WTC11 (cell line): ENCODE results near the gene AADACL4. TPM values are rescaled to one million over a fixed set of nuclear protein-coding genes. Genes with fewer than 3 reads are reported as not detected.

Experiments
- ATAC-seq: fragments of 200-7000 bp; cut with Tn5 transposase; 2 replicates; pipeline ENCODE4 v1.10.0; 2021; ENCODE audit warnings: mild to moderate bottlenecking, moderate library complexity
- CTCF ChIA-PET: fragments of 300-600 bp; sonication (Branson Sonifier 250); formaldehyde crosslinking; loops from one replicate; lab custom pipeline; 2021; ENCODE audit warnings: antibody characterized with exemption; lab: Charles Lee
- POLR2A ChIA-PET: fragments of 350-600 bp; sonication (Branson Sonifier 250); formaldehyde crosslinking; loops from one replicate; lab custom pipeline; 2021; ENCODE audit warnings: antibody characterized with exemption; lab: Charles Lee
- DNase-seq: peaks from one replicate; pipeline ENCODE4 v3.0.0; 2021; ENCODE audit warnings: low spot score
- H3K27ac Mint-ChIP-seq: 2 replicates; pipeline ENCODE4 v1.8.0; 2021; ENCODE audit warnings: mixed read lengths
- H3K27me3 Mint-ChIP-seq: 2 replicates; pipeline ENCODE4 v1.8.0; 2021; ENCODE audit warnings: low read depth, mild to moderate bottlenecking, moderate library complexity, mixed read lengths
- H3K36me3 Mint-ChIP-seq: 2 replicates; pipeline ENCODE4 v1.8.0; 2021; ENCODE audit warnings: mixed read lengths
- H3K4me1 Mint-ChIP-seq: 2 replicates; pipeline ENCODE4 v1.8.0; 2022; ENCODE audit warnings: mixed read lengths
- H3K4me3 Mint-ChIP-seq: 2 replicates; pipeline ENCODE4 v1.8.0; 2021; ENCODE audit warnings: mild to moderate bottlenecking, moderate library complexity, mixed read lengths
- H3K9me3 Mint-ChIP-seq: 2 replicates; pipeline ENCODE4 v1.8.0; 2021; ENCODE audit warnings: mixed read lengths
- ATF2 ChIP-seq: sonication (generic); formaldehyde crosslinking; IDR thresholded peaks from 2 replicates; pipeline ENCODE4 v1.8.1; 2022; ENCODE audit warnings: low read depth, missing genetic modification reagents, borderline replicate concordance
- ATF3 ChIP-seq: sonication (generic); formaldehyde crosslinking; conservative IDR thresholded peaks from 2 replicates; pipeline ENCODE4 v1.8.1; 2022; ENCODE audit warnings: mild to moderate bottlenecking, missing genetic modification reagents
- ATF6 ChIP-seq: sonication (generic); formaldehyde crosslinking; IDR thresholded peaks from 2 replicates; pipeline ENCODE4 v1.8.1; 2023; ENCODE audit warnings: mild to moderate bottlenecking, missing genetic modification reagents
- CDX4 ChIP-seq: fragments of 250-450 bp; sonication (Bioruptor Pico); IDR thresholded peaks from 2 replicates; pipeline ENCODE4 v1.9.0; 2021; ENCODE audit warnings: moderate library complexity, mild to moderate bottlenecking, inconsistent platforms, borderline replicate concordance
- CREM ChIP-seq: sonication (generic); formaldehyde crosslinking; IDR thresholded peaks from 2 replicates; pipeline ENCODE4 v1.8.1; 2022; ENCODE audit warnings: mild to moderate bottlenecking, missing genetic modification reagents, moderate library complexity
- HMGA2 ChIP-seq: fragments of 250-450 bp; sonication (Bioruptor Pico); IDR thresholded peaks from 2 replicates; pipeline ENCODE4 v1.4.0; 2021; ENCODE audit warnings: mild to moderate bottlenecking, moderate library complexity
- MLX ChIP-seq: sonication (generic); formaldehyde crosslinking; IDR thresholded peaks from 2 replicates; pipeline ENCODE4 v1.8.1; 2023; ENCODE audit warnings: mild to moderate bottlenecking, missing genetic modification reagents, moderate library complexity
- NR3C1 ChIP-seq: sonication (generic); formaldehyde crosslinking; conservative IDR thresholded peaks from 2 replicates; pipeline ENCODE4 v1.8.1; 2023; ENCODE audit warnings: low read depth, mild to moderate bottlenecking, missing genetic modification reagents
- SP1 ChIP-seq: sonication (generic); formaldehyde crosslinking; conservative IDR thresholded peaks from 2 replicates; pipeline ENCODE4 v1.8.1; 2022; ENCODE audit warnings: missing genetic modification reagents
- USF1 ChIP-seq: sonication (generic); formaldehyde crosslinking; IDR thresholded peaks from 2 replicates; pipeline ENCODE4 v1.8.0; 2022; ENCODE audit warnings: mild to moderate bottlenecking, missing genetic modification reagents
- ZNF121 ChIP-seq: sonication (generic); formaldehyde crosslinking; IDR thresholded peaks from 2 replicates; pipeline ENCODE4 v1.8.0; 2023; ENCODE audit warnings: missing genetic modification reagents
- ZNF232 ChIP-seq: sonication (generic); formaldehyde crosslinking; IDR thresholded peaks from 2 replicates; pipeline ENCODE4 v1.8.0; 2022; ENCODE audit warnings: mild to moderate bottlenecking, missing genetic modification reagents
- ZNF263 ChIP-seq: sonication (generic); formaldehyde crosslinking; IDR thresholded peaks from 2 replicates; pipeline ENCODE4 v1.8.1; 2022; ENCODE audit warnings: low read depth, mild to moderate bottlenecking, moderate library complexity, missing genetic modification reagents
- ZNF281 ChIP-seq: sonication (generic); formaldehyde crosslinking; IDR thresholded peaks from 2 replicates; pipeline ENCODE4 v1.8.0; 2023; ENCODE audit warnings: mild to moderate bottlenecking, missing genetic modification reagents
- ZNF416 ChIP-seq: fragments of 250-450 bp; sonication (Bioruptor Pico); IDR thresholded peaks from 2 replicates; pipeline ENCODE4 v1.9.0; 2021; ENCODE audit warnings: mild to moderate bottlenecking, inconsistent platforms
- ZNF423 ChIP-seq: fragments of 250-450 bp; sonication (Bioruptor Pico); IDR thresholded peaks from 2 replicates; pipeline ENCODE4 v2.1.2; 2022; ENCODE audit warnings: mild to moderate bottlenecking, moderate library complexity
- ZNF425 ChIP-seq: fragments of 250-450 bp; sonication (Bioruptor Pico); conservative IDR thresholded peaks from 2 replicates; pipeline ENCODE4 v1.9.0; 2021; ENCODE audit warnings: mild to moderate bottlenecking
- total RNA-seq: library from RNA; stranded (reverse); gene quantifications from 3 replicates; pipeline ENCODE4 v1.2.3, GENCODE V29; 2021

Gene AADACL4
- total RNA-seq, 1 experiment from 2014 or later = 0.11 TPM

GRCh38 chr1:12712076-12712475, 68.2 kb downstream of the AADACL4 start:
- POLR2A ChIA-PET = no interaction called here
- H3K4me1 Mint-ChIP-seq = peaks cover 66% of the 10 kb centered on the region

GRCh38 chr1:12712929-12713328, 69.0 kb downstream of the AADACL4 start:
- peaks cover 74% of the 10 kb centered on the region for H3K4me1 Mint-ChIP-seq
- ChIA-PET POLR2A (no interaction called here), CTCF (interaction anchor here (0.6 kb wide), 1 partner anchor 445 kb away, joined by 3 read pairs; no protein-coding TSS in a partner anchor)
- H3K9me3 Mint-ChIP-seq = peaks cover 6% of the 10 kb centered on the region; the same call in 1 of the 2 replicates
- H3K27me3 Mint-ChIP-seq = no peaks in the 10 kb centered on the region
- no peak overlapping the region for H3K4me3 Mint-ChIP-seq
- DNase-seq (no peak), ATAC-seq (no peak)
- H3K27ac Mint-ChIP-seq = no peak overlapping the region; the same call in 1 of the 2 replicates
- H3K36me3 Mint-ChIP-seq = no peaks in the 10 kb centered on the region
- TF ChIP-seq ATF2 (CRISPR knock-in tag) = no peak
- TF ChIP-seq CDX4 (CRISPR knock-in tag) = no peak
- no peak for TF ChIP-seq ATF3
- no peak for TF ChIP-seq MLX
- TF ChIP-seq ZNF232 (CRISPR knock-in tag) = no peak
- no peak for TF ChIP-seq HMGA2
- no peak for TF ChIP-seq ZNF263
- TF ChIP-seq ZNF416 = no peak
- no peak for TF ChIP-seq ZNF423 (CRISPR knock-in tag)
- TF ChIP-seq CREM = no peak
- TF ChIP-seq USF1 (CRISPR knock-in tag) = no peak
- TF ChIP-seq ZNF425 = no peak

More at GRCh38 chr1:12712076-12712475, 68.2 kb downstream of the AADACL4 start:
- CTCF ChIA-PET = no interaction called here
- DNase-seq (no peak), ATAC-seq (peak; percentile 61)
- Mint-ChIP-seq H3K36me3 (no peaks in the 10 kb centered on the region; the same call in 1 of the 2 replicates), H3K27me3 (no peaks in the 10 kb centered on the region), H3K27ac (peak overlapping the region; percentile 55), H3K9me3 (peaks cover 6% of the 10 kb centered on the region; the same call in 1 of the 2 replicates), H3K4me3 (no peak overlapping the region)
- TF ChIP-seq ZNF416 = no peak
- no peak for TF ChIP-seq SP1 (CRISPR knock-in tag)
- no peak for TF ChIP-seq ZNF281
- TF ChIP-seq ZNF423 (CRISPR knock-in tag) = no peak
- no peak for TF ChIP-seq NR3C1 (CRISPR knock-in tag)
- TF ChIP-seq ATF6 (CRISPR knock-in tag) = no peak
- no peak for TF ChIP-seq ZNF121
